CD4-positive, alpha-beta T cell (primary cell): ENCODE measurements around the gene HMBS. TPM values are rescaled to one million over a fixed set of nuclear protein-coding genes. Genes with fewer than 3 reads are reported as not detected.
A peak's percentile ranks its signal among the peaks of the same experiment; 100 is the strongest.

Experiments
- ATAC-seq: fragments of 200-7000 bp; cut with Tn5 transposase; one replicate; pipeline ENCODE4 v1.10.0; 2022; ENCODE audit warnings: mild to moderate bottlenecking; ENCODE audit not compliant: poor library complexity
- CTCF ChIA-PET: fragments of 350-600 bp; sonication (Branson Sonifier 250); formaldehyde crosslinking; loops from one replicate; lab custom pipeline; 2021; ENCODE audit warnings: antibody characterized with exemption, inconsistent platforms; lab: Charles Lee
- POLR2A ChIA-PET: fragments of 350-600 bp; sonication (Branson Sonifier 250); formaldehyde crosslinking; loops from one replicate; lab custom pipeline; 2021; ENCODE audit warnings: antibody characterized with exemption, inconsistent platforms; lab: Charles Lee
- DNase-seq, 14 experiments: peaks; one replicate each; pipeline ENCODE4 v3.0.0-alpha.2; 2013 to 2020; ENCODE audit warnings: mixed read lengths in 2 of 14
- H3K27ac ChIP-seq, 2 donors: one replicate each; pipeline versions ENCODE4 v1.5.1 to v1.7.0; 2013; ENCODE audit warnings: low read length in 2 of 2, low read depth in 1 of 2, mild to moderate bottlenecking in 1 of 2
- H3K27me3 ChIP-seq, 2 experiments: 1 replicate in 1 of 2; 2 replicates in 1 of 2; pipeline versions ENCODE4 v1.6.1 to v1.7.0; 2013; ENCODE audit warnings: low read length in 2 of 2, control low read depth in 1 of 2, mild to moderate bottlenecking in 1 of 2, moderate library complexity in 1 of 2; ENCODE audit not compliant: insufficient read depth in 2 of 2, control insufficient read depth in 1 of 2
- H3K36me3 ChIP-seq: one replicate; pipeline ENCODE4 v1.6.1; 2013; ENCODE audit warnings: low read length, control low read depth; ENCODE audit not compliant: insufficient read depth
- H3K4me1 ChIP-seq: one replicate; pipeline ENCODE4 v1.6.1; 2013; ENCODE audit warnings: low read length, control low read depth; ENCODE audit not compliant: insufficient read depth
- H3K4me3 ChIP-seq: one replicate; pipeline ENCODE4 v1.5.1; 2013; ENCODE audit warnings: mild to moderate bottlenecking, low read length, moderate library complexity
- H3K9me3 ChIP-seq, 2 experiments: 1 replicate in 1 of 2; 2 replicates in 1 of 2; pipeline versions ENCODE4 v1.6.1 to v1.7.0; 2013; ENCODE audit warnings: low read length in 2 of 2, mild to moderate bottlenecking in 2 of 2, control low read depth in 1 of 2, moderate library complexity in 1 of 2; ENCODE audit not compliant: control insufficient read depth in 1 of 2, insufficient read depth in 1 of 2
- H3K27ac Mint-ChIP-seq: one replicate; pipeline ENCODE4 v1.8.0; 2020; ENCODE audit warnings: mixed read lengths
- H3K27me3 Mint-ChIP-seq: one replicate; pipeline ENCODE4 v1.8.0; 2021; ENCODE audit warnings: mixed read lengths
- H3K36me3 Mint-ChIP-seq: one replicate; pipeline ENCODE4 v1.8.0; 2021; ENCODE audit warnings: low read depth, mixed read lengths
- H3K4me1 Mint-ChIP-seq: one replicate; pipeline ENCODE4 v1.8.0; 2021; ENCODE audit warnings: low read depth, mixed read lengths
- H3K4me3 Mint-ChIP-seq: one replicate; pipeline ENCODE4 v1.8.0; 2020; ENCODE audit warnings: mild to moderate bottlenecking, mixed read lengths
- H3K9me3 Mint-ChIP-seq: one replicate; pipeline ENCODE4 v1.8.0; 2020; ENCODE audit warnings: mixed read lengths
- CTCF ChIP-seq: fragments of 200-600 bp; IDR thresholded peaks from one replicate; pipeline ENCODE4 v1.8.0; 2022; ENCODE audit warnings: antibody characterized with exemption, mild to moderate bottlenecking
- intact Hi-C, 2 experiments: fragments of 100-400 bp; cut with DNase I in 1 of 2; cut with micrococcal nuclease in 1 of 2; formaldehyde crosslinking; loops; one replicate each; pipeline versions ENCODE4 v1.15.1 to v1.9.0; 2023 to 2025; cut with DNase I, micrococcal nuclease
- total RNA-seq, 174 experiments: library from RNA in 2 of 174; stranded (reverse) in 2 of 174; gene quantifications; one replicate each; pipeline ENCODE4 v1.2.3 and lab custom pipeline; 2021 to 2026

HMBS gene
- total RNA-seq, 2 experiments from 2014 or later = 3.4 to 4.1 TPM

GRCh38 chr11:119054418-119054817 is 30.3 kb upstream of the HMBS start:
- ChIA-PET POLR2A (no interaction called here), CTCF (no interaction called here)
- intact Hi-C loops = loop anchor here in 1 of 2 experiments (5.0 kb wide), 1 partner anchor 187 kb away; no protein-coding TSS in a partner anchor
- Histone ChIP-seq H3K36me3 (peaks cover 62% of the 10 kb centered on the region), H3K27me3 (no peaks in the 10 kb centered on the region), H3K4me1 (peaks cover 43% of the 10 kb centered on the region), H3K9me3 (no peaks in the 10 kb centered on the region), H3K27ac (no peak overlapping the region), H3K4me3 (no peak overlapping the region)
- Mint-ChIP-seq H3K4me1 (peaks cover 40% of the 10 kb centered on the region), H3K9me3 (no peaks in the 10 kb centered on the region), H3K27ac (no peak overlapping the region), H3K4me3 (peak overlapping the region; percentile 65), H3K27me3 (no peaks in the 10 kb centered on the region), H3K36me3 (peaks cover 84% of the 10 kb centered on the region)
- no peak for TF ChIP-seq CTCF
- ATAC-seq (no peak), DNase-seq (no peak)

GRCh38 chr11:119055901-119056300 is 28.8 kb upstream of the HMBS start:
- no peaks in the 10 kb centered on the region for H3K27me3 ChIP-seq
- H3K27ac Mint-ChIP-seq = peak overlapping the region; percentile 80
- H3K36me3 Mint-ChIP-seq = peaks cover 69% of the 10 kb centered on the region
- H3K4me3 ChIP-seq = peak overlapping the region; percentile 69
- peak overlapping the region; percentile 99 for H3K4me3 Mint-ChIP-seq
- H3K27me3 Mint-ChIP-seq = no peaks in the 10 kb centered on the region
- intact Hi-C loops = loop anchor here (1.0 to 2.0 kb wide), 3 partner anchors 10 to 39 kb away; partner anchors contain the start of gene SLC37A4 (in 1 of the 2)
- peaks cover 42% of the 10 kb centered on the region for H3K4me1 ChIP-seq
- ChIA-PET POLR2A (interaction anchor here (0.8 to 3.5 kb wide), 15 partner anchors 9 to 264 kb away, joined by 3 to 38 read pairs (median 4); partner anchors contain the start of genes C2CD2L, CENATAC, DPAGT1 and HINFP), CTCF (interaction anchor here (1.1 to 2.9 kb wide), 6 partner anchors 9 to 43 kb away, joined by 3 to 22 read pairs (median 4); partner anchors contain the start of genes SLC37A4, TRAPPC4 and VPS11)
- H3K9me3 ChIP-seq = no peaks in the 10 kb centered on the region
- H3K27ac ChIP-seq = peak overlapping the region; percentile 67 to 83
- no peaks in the 10 kb centered on the region for H3K9me3 Mint-ChIP-seq
- TF ChIP-seq CTCF = no peak
- ATAC-seq (no peak), DNase-seq (peak in 4 of 14 experiments; percentile 4 to 45 (median 26))
- peaks cover 50% of the 10 kb centered on the region for H3K36me3 ChIP-seq
- H3K4me1 Mint-ChIP-seq = peaks cover 36% of the 10 kb centered on the region

GRCh38 chr11:119056421-119056999 is 28.2 kb upstream of the HMBS start:
- ATAC-seq (peak; percentile 10), DNase-seq (peak in 12 of 14 experiments; percentile 12 to 82 (median 45))
- Mint-ChIP-seq H3K27ac (peak overlapping the region; percentile 80), H3K27me3 (no peaks in the 10 kb centered on the region), H3K4me1 (peaks cover 36% of the 10 kb centered on the region), H3K4me3 (peak overlapping the region; percentile 99), H3K9me3 (no peaks in the 10 kb centered on the region), H3K36me3 (peaks cover 63% of the 10 kb centered on the region)
- CTCF ChIA-PET = interaction anchor here (0.7 to 2.9 kb wide), 9 partner anchors 9 to 150 kb away, joined by 3 to 22 read pairs (median 3); partner anchors contain the start of genes CBL, HINFP, SLC37A4 and TRAPPC4
- H3K4me3 ChIP-seq = peak overlapping the region; percentile 69
- POLR2A ChIA-PET = interaction anchor here (0.6 to 3.5 kb wide), 21 partner anchors 9 to 265 kb away, joined by 3 to 38 read pairs (median 4); partner anchors contain the start of genes C2CD2L, CENATAC, DPAGT1 and HINFP
- no peak for TF ChIP-seq CTCF
- peak overlapping the region; percentile 67 to 83 for H3K27ac ChIP-seq
- H3K27me3 ChIP-seq = no peaks in the 10 kb centered on the region
- peaks cover 44% of the 10 kb centered on the region for H3K36me3 ChIP-seq
- H3K4me1 ChIP-seq = peaks cover 39% of the 10 kb centered on the region
- intact Hi-C loops = loop anchor here (1.0 to 2.0 kb wide), 3 partner anchors 10 to 38 kb away; partner anchors contain the start of gene SLC37A4 (in 1 of the 2)
- H3K9me3 ChIP-seq = no peaks in the 10 kb centered on the region
